GM10847 (cell line): ENCODE results near the gene INKA1.
A peak's percentile ranks its signal among the peaks of the same experiment; 100 is the strongest.

ENCODE experiments used
- POLR2A ChIP-seq: IDR thresholded peaks from 2 replicates; pipeline ENCODE4 v1.6.1; 2011; ENCODE audit not compliant: insufficient read length; ENCODE audit errors: extremely low read depth

Gene INKA1

GRCh38 chr3:49781415-49782199 is 21.5 kb upstream of the INKA1 start:
- no peak for TF ChIP-seq POLR2A

DNA sequence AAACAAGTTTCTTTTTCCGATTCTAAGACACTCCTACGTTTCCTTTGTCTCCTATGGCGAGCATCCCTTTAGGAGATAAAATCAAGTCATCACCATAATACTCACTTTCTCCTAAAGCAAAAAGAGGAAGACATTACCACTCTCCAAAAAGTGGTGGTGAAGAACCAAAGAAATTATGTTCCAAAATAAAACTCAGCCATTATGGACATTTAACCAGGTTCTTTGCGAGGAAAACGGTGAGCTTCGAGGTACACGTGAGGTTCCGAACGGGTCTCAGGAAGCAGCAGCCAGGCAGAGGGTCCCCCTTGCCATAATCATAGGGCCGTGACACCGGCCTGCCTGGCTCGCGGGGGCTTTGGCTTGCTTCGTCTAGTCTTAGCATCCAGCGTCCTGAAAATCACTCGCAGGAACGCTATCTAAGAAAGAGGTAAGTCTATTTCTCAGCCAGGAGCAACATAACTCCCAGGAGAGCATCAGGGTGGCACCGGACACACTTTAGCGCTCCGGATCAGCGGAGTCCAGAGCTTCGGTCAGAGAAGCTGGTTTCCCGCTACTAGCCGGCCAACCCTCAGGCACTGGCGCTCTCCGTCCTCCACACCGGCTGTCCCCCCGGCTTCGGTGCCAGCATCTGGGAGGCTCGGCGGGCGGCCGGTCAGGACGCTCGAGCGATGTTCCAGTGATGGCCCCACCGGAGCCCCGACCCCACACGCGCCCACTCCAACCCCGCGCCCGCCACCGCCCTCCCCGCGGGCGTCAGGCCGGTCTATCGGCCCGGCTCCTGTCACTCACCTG is 17.3 kb upstream of the INKA1 start:
- TF ChIP-seq POLR2A: no peak

GRCh38 chr3:49786357-49787181 is 16.5 kb upstream of the INKA1 start, which contains the start of gene IP6K1:
TSS of gene IP6K1 (minus strand) at chr3:49786542. CDS start at chr3:49748040, 38,502 bp downstream.
- peak; percentile 88 for TF ChIP-seq POLR2A

DNA sequence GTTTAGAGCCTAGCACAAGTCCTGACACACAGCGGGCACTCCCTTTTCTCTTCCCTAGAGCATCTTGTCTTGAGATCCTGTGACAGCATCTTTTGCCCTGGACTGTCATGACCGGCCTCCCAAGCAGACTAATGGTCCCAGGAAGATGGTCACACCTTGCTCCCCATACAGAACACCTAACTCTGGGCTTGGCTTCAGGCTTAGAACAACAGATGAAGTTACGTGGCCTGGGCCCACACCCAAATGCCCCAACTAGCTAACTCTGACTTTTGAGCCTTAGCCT is 15.9 kb upstream of the INKA1 start:
- TF ChIP-seq POLR2A: no peak

DNA sequence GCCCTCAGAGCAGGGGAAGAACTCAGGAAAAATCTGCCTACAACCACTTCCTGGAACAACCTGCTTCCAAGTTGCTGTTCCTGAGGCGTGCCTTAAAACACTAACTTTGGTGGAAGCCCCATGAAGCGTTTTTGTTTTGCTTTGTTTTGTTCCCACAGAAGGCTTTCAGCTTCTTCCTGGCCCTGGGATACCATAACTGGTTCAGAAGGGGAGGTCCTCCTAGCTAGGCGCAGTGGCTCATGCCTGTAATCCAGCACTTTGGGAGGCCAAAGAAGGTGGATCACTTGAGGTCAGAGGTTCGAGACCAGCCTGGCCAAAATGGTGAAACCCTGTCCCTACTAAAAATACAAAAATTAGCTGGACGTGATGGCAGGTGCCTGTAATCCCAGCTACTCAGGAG is 15.5 kb upstream of the INKA1 start:
- TF ChIP-seq POLR2A: no peak

DNA sequence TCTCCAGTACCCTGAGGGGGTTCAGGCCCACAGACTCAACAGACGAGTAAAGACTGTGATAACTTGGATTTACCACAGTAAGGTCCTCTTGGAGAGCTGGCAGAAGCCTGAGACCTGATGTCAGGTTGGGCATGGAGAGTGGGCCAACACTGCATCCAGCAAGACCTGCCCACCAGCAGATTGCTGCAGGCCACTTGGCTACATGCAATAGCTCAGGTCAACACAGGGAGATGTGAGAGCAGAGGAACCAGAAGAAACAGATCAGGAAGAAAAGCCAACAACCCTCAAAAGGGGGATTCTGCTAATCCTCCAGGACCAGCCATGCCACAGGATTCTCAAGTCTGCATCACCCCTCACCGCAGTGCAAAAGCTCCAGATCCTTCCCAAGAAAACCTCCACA is 15.0 kb upstream of the INKA1 start:
- no peak for TF ChIP-seq POLR2A

DNA sequence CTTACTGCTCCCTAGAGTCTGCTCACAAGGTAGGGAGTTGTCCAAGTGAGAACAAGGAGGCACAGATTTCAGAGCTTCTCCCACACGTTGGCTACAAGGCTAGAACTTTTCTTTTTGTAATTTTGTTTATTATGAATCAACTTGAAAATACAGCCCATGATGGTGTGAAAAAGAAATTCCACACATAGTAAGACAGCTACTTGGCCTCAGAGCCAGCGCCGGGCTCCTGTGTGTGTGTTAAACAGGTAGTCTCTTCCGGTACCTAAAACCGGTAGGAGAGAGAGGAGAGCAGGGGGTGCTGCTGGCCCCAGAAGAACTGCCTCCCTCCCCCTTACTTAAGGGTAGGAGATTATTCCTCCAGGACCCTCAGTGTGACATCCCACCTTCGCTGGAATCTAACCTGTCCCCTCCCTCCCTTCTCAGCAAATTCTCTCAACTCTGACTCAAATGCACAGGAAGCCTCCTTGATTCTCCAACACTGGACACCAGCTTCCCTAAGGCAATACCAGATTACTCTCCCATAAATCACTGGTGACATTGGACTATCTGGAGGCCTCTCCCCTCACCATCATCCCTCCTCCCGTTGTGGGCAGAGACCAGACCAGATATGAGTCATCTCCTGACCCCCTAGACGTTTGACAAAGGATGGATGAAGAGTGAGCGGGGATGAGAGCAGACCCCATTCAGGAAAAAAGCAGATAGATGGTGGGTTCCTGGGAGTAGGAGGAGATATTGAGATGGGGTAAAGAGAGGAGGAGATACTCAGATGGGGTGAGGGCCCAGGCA is 12.2 kb upstream of the INKA1 start:
- TF ChIP-seq POLR2A: no peak

GRCh38 chr3:49791571-49791970 is 11.5 kb upstream of the INKA1 start:
- no peak for TF ChIP-seq POLR2A

DNA sequence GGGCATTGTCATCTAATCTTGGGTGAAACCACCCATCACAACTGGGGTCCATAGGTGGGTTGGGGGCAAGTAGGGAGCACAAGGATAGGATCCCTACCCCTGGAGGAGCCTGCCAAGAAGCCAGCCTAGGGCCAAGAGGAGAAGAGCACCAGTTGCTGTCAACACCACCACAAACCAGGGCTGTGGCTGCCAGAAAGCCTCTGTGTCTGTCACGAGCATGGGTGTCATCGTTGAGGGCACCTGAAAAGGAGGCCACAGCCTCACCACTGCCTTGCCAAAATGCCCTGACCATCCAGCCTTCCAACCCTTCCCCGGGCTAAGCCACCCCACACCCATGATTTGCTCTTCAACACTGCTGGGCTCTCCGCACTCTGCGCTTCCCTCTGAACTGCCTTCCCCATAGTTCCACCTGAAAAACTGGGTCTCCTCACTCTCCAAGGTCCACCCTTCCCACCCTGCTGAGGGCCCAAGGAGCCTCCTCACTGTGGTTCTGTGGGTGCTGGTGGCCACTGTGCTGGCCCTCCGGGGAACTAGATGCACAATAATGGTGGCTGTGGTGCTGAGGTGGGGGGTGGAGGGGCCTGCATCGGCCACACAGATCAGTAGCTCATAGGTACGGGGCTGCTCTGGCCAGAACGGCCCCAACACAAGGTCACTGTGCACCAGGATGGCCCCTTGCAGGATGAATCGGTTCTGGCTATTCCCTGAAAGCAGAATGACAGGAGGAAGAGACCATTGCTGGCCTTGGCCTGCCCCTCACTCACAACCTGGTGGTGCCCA is 10.5 kb upstream of the INKA1 start:
- no peak for TF ChIP-seq POLR2A

GRCh38 chr3:49793486-49794085 is 9.5 kb upstream of the INKA1 start:
- TF ChIP-seq POLR2A: no peak

DNA sequence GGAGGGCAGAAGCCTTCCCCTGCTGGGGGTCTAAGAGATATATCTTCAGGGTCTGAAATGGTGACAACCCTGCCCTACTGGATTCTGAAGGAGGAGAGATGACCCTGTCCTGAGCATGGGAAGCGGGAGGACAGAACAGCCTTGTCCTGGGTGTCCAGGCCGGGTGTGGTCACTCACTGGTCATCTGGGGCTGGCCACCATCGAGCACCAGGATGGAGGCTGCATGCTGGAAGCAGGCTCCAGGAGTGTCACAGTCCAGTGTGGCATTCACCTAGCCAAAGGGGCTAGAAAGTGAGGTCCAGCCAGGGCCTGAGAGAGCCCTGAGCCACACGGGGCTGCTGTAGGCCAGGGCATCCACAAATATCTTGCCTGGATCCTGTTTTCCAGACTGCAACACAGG is 8.6 kb upstream of the INKA1 start:
- no peak for TF ChIP-seq POLR2A

DNA sequence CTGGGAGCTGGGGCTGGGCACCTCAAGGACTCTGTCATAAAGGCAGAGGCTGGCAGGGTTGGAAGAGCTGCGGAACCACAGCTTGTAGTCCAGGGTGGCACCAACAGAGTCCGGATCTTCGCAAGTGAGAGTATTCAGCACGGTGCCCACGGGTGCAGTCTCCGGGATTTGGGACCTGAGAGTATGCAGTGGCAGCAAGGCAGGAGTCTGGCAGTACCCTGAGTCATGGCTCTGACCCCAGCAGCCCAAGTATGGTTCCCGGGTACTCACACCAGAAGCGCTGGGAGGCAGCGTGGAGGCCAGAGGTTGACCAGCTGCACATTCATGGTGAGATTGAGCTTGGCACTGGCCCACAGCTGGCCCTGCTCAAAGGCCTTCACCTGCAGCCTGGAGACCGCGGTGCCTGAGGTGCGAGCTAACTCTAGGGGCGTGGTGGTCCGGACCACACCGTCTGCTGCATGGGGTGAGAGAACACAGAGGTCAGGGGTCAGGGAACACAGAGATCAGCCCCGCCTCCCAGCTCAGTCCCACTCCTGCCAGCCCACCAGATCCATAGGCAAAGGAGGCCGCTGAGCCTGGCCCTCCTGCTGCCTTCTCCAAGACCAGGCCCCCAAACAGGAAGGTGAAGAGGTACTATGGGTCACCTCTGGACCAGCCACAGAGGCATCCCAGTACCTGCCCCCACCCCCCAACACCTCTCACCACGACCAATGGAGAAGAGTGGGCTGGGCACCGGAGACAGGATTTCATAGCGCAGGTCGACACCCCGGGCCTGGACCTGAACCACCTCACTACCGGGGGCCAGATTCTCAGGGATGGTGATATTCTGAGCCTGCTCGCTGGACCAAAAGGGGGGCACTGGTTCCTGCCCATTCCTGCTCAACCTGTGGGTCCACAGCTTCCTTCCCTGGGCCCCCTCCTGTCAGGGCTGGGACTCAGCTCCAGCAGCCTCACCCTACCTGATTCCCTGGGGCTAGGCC is 7.8 kb upstream of the INKA1 start:
- TF ChIP-seq POLR2A: no peak

GRCh38 chr3:49799105-49799504 is 4.0 kb upstream of the INKA1 start:
- TF ChIP-seq POLR2A: no peak
